ENCODE measurements around the gene CDH4. TPM values are rescaled to one million over a fixed set of nuclear protein-coding genes. Genes with fewer than 3 reads are reported as not detected.

Gene CDH4
- polyA plus RNA-seq, 1 donor (not counting 4 experiments of a cell fraction or from before 2014, with no cell fraction given): 2.2 TPM

DNA sequence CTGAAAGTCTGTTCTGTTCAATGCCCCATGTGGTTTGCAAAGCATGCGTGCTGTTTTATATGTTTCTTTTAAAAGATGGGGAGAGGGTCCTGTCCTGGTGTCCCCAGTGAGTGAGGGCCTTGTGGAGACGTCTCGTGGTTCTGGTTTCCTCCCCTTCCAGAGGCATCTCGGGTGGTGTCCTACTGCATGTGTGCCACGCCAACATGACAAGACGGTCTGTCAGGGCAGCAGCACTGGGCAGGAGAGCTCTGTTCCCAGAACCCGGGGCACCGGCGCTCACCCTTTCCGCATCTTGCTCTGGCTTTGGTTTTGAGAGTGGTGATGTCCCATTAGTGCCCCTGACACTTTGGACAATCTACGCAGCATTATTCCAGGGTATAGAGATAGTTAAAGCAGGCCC is 275.6 kb downstream of the CDH4 start:
- Histone ChIP-seq H3K4me1 (ENCODE audit: control insufficient read depth, extremely low read depth, insufficient read depth, low read length) (peaks cover 25% of the 10 kb centered on the region), H3K27me3 (ENCODE audit: control insufficient read depth, extremely low read depth, insufficient read depth, low read length) (no peaks in the 10 kb centered on the region), H3K9me1 (ENCODE audit: control insufficient read depth, extremely low read depth, insufficient read depth, low read length) (no peaks in the 10 kb centered on the region), H3K9me3 (ENCODE audit: control insufficient read depth, low read depth, low read length) (no peaks in the 10 kb centered on the region), H3K36me3 (ENCODE audit: control insufficient read depth in 2 of 2, extremely low read depth in 1 of 2, insufficient read depth in 2 of 2, low read length in 2 of 2) (peaks cover 0 to 3% of the 10 kb centered on the region in 2 experiments), H4K20me1 (ENCODE audit: control insufficient read depth, extremely low read depth, insufficient read depth, low read length) (peaks cover 27% of the 10 kb centered on the region), H3K79me2 (ENCODE audit: control insufficient read depth, insufficient read depth, low read length) (no peaks in the 10 kb centered on the region), H2AFZ (ENCODE audit: control insufficient read depth, low read length) (no peak overlapping the region), H3K4me2 (ENCODE audit: control insufficient read depth, extremely low read depth, insufficient read depth, low read depth, low read length) (no peak overlapping the region), H3K4me3 (ENCODE audit: control insufficient read depth in 2 of 3, extremely low read depth in 1 of 3, insufficient read depth in 2 of 3, low read depth in 1 of 3, low read length in 3 of 3) (no peak overlapping the region), H3K27ac (ENCODE audit: control insufficient read depth, insufficient read depth, low read length) (no peak overlapping the region), H3K9ac (ENCODE audit: control insufficient read depth, extremely low read depth, insufficient read depth, low read length) (no peak overlapping the region)
- FAIRE-seq: no peak
- dilution Hi-C loops (cut with MboI; ENCODE audit: extremely low pct_ligation_motif_present, low sequenced_read_pairs): no loop called here
- TF ChIP-seq EZH2 (IDR thresholded peaks at IDR 0.05; ENCODE audit: low read length) (no peak), CTCF (optimal IDR thresholded peaks at IDR 0.05 in 1 of 3, IDR thresholded peaks at IDR 0.05 in 1 of 3, conservative IDR thresholded peaks at IDR 0.05 in 1 of 3; ENCODE audit: extremely low read depth in 1 of 3, insufficient read depth in 2 of 3, low read length in 3 of 3) (no peak)
- no peak for DNase-seq (ENCODE audit: low read depth, low spot score)

GRCh38 chr20:61528591-61528990 is 276.5 kb downstream of the CDH4 start:
- Histone ChIP-seq H3K27ac (ENCODE audit: control insufficient read depth, insufficient read depth, low read length) (no peak overlapping the region), H4K20me1 (ENCODE audit: control insufficient read depth, extremely low read depth, insufficient read depth, low read length) (peaks cover 30% of the 10 kb centered on the region), H3K79me2 (ENCODE audit: control insufficient read depth, insufficient read depth, low read length) (no peaks in the 10 kb centered on the region), H3K9ac (ENCODE audit: control insufficient read depth, extremely low read depth, insufficient read depth, low read length) (no peak overlapping the region), H3K4me1 (ENCODE audit: control insufficient read depth, extremely low read depth, insufficient read depth, low read length) (peaks cover 25% of the 10 kb centered on the region), H3K4me3 (ENCODE audit: control insufficient read depth in 2 of 3, extremely low read depth in 1 of 3, insufficient read depth in 2 of 3, low read depth in 1 of 3, low read length in 3 of 3) (no peak overlapping the region), H3K36me3 (ENCODE audit: control insufficient read depth in 2 of 2, extremely low read depth in 1 of 2, insufficient read depth in 2 of 2, low read length in 2 of 2) (peaks cover 0 to 3% of the 10 kb centered on the region in 2 experiments), H3K4me2 (ENCODE audit: control insufficient read depth, extremely low read depth, insufficient read depth, low read depth, low read length) (no peak overlapping the region), H2AFZ (ENCODE audit: control insufficient read depth, low read length) (no peak overlapping the region), H3K9me1 (ENCODE audit: control insufficient read depth, extremely low read depth, insufficient read depth, low read length) (no peaks in the 10 kb centered on the region), H3K27me3 (ENCODE audit: control insufficient read depth, extremely low read depth, insufficient read depth, low read length) (no peaks in the 10 kb centered on the region), H3K9me3 (ENCODE audit: control insufficient read depth, low read depth, low read length) (no peaks in the 10 kb centered on the region)
- TF ChIP-seq EZH2 (IDR thresholded peaks at IDR 0.05; ENCODE audit: low read length) (no peak), CTCF (optimal IDR thresholded peaks at IDR 0.05 in 1 of 3, IDR thresholded peaks at IDR 0.05 in 1 of 3, conservative IDR thresholded peaks at IDR 0.05 in 1 of 3; ENCODE audit: extremely low read depth in 1 of 3, insufficient read depth in 2 of 3, low read length in 3 of 3) (no peak)
- FAIRE-seq (no peak), DNase-seq (ENCODE audit: low read depth, low spot score) (no peak)
- dilution Hi-C loops (cut with MboI; ENCODE audit: extremely low pct_ligation_motif_present, low sequenced_read_pairs): no loop called here

Measured in keratinocyte (primary cell).